HG03469 (cell line): ENCODE measurements around the gene ATN1.

ENCODE experiments used
- ATAC-seq: cut with Tn5 transposase; IDR thresholded peaks from one replicate; pipeline ENCODE4 v1.9.1; 2021; ENCODE audit warnings: mild to moderate bottlenecking, moderate library complexity, moderate number of reproducible peaks; ENCODE audit not compliant: unreplicated experiment

The ATN1 gene

DNA sequence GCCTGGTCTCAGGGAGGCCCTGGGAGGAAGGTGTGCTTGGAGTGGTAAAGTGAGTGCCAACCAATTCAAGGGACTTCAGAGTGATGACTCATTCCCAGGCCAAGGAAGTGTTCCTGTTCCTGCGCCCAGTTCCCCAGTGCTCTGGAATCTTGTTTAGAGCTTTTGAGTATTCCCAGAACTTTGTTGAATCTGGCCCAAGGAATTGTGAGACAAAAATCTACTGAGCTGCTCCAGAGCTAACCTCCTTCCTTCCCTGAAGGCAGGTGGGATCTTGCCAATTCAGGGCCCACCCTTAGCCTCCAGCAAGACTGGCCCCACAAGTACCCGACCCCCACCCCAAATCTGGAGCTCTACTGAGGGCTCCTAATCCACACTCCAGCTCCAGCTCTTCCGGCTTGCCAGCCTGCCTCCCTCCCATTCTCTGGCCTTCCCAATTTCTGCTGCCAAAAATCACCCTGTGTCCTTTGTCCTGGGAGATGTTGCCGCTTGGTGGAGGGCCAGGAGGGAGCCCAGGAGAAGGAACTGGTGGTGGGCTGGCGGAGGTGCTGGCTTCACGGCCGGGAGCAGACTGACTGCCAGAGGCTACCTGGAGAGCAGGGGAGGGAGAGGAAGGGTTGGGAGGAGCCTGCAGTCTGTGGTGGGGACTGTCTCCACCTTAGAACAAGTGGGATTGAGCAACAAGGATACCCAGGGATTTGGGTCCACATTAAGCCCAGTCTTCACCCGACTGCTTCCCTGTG is 2.0 kb upstream of the ATN1 start:
- no peak for ATAC-seq

DNA sequence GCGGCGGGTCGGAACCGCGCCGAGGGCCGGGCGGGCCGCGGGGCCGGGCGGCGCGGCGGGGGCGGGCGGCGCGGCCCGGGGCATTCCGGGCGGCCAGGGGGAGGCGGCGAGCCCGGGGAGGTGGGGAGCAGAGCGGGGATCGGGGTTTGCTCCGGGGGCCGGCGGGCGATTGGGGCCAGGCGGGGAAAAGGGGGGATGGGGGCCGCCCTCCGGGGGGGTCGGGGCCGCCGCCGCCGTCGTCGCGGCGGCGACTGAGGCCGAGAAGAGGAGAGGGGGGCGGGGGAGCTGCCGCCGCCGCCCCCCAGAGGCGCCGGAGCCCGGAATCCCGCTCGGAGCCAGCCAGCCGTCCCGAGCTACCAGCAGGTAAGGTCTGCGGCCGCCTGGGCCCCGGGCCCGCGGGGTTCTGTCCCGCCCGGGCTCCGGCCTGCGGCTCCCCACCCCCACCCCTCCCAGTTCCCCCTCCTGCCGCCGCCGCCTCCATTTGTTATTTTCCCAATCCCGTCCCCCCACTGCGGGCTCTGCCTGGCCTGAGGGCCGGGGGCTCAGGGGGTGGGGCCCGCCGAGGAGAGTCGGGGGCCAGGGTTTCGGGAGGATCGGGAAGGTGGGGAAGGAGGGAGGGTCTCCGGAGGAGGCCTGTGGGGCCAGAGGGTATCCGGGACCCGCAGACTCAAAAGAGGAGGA is 403 bp downstream of the ATN1 start:
- no peak for ATAC-seq

- no peak for ATAC-seq
Observed at GRCh38 chr12:6928703-6929407, 1.1 kb downstream of the ATN1 start.

DNA sequence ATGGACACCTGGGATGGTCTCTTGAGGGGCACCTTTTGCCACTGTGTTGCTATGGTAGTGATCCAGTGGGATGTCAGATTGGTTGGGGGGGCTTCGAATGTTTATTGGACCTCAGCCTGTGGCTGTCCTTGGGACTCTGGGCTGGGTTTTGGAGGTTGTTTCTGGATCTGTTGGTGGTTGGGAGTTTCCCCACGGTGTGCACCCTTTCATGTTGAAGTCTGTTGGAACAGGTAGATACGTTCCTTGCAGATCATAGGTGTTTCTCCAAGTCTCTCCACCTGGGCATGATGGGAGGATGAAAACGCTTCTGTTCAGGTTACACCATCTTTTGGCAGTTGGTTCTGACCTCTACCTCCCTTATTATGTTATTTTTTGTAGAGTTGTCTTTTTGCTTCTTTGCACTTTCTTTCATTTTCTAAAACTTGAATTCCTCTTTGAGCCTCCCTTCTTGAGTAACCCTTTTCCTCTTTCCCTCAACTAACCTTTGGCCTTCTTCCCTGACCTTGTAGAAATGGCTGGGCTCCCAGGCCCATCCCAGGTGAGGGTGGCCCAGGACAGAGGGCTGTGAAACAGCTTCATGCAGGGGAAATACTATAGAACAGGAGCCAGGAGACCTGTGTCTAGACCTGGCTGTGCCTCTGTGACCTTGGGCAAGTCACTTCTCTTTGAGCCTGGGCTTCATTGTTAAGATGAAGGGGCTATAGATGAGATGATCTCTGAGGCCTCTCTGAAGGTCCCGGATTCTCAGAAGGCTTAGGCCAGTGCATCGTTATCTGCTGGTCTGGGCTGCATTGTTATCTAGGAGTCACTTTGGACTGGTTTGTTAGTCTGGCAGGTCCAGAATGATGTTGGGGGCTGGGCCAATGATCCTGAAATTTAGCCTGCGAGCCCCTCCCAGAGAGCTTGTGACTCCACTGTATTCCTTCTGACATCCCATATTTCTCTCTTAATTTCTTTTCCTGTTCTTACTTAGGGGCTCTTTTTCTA is 2.0 kb downstream of the ATN1 start:
- no peak for ATAC-seq

DNA sequence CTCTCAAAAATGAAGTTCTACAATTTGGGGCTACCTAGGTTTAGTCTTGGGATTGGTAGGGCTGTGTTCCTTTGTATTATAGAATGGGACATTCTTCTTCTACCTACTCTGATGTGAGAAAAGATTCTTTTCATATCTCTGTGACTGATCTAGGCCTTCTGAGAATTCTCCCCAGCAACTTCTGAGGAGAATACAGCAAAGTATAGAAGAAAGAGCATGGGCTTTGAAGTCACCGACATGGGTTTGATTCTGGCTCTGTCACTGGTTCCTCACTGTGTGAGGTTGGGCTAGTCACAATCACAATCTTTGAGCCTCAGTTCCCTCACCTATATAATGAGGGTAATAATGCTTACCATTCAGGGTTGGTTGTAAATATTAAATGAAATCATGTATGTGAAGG is 5.0 kb downstream of the ATN1 start:
- ATAC-seq: no peak

GRCh38 chr12:6934110-6934509 is 6.4 kb downstream of the ATN1 start:
- ATAC-seq: no peak

GRCh38 chr12:6935371-6936193 is 7.8 kb downstream of the ATN1 start:
- ATAC-seq: no peak

DNA sequence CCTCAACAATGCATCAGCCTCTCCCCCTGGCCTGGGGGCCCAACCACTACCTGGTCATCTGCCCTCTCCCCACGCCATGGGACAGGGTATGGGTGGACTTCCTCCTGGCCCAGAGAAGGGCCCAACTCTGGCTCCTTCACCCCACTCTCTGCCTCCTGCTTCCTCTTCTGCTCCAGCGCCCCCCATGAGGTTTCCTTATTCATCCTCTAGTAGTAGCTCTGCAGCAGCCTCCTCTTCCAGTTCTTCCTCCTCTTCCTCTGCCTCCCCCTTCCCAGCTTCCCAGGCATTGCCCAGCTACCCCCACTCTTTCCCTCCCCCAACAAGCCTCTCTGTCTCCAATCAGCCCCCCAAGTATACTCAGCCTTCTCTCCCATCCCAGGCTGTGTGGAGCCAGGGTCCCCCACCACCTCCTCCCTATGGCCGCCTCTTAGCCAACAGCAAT is 8.5 kb downstream of the ATN1 start:
- ATAC-seq: no peak

- no peak for ATAC-seq
Observed at GRCh38 chr12:6936636-6937480, 9.1 kb downstream of the ATN1 start.

DNA sequence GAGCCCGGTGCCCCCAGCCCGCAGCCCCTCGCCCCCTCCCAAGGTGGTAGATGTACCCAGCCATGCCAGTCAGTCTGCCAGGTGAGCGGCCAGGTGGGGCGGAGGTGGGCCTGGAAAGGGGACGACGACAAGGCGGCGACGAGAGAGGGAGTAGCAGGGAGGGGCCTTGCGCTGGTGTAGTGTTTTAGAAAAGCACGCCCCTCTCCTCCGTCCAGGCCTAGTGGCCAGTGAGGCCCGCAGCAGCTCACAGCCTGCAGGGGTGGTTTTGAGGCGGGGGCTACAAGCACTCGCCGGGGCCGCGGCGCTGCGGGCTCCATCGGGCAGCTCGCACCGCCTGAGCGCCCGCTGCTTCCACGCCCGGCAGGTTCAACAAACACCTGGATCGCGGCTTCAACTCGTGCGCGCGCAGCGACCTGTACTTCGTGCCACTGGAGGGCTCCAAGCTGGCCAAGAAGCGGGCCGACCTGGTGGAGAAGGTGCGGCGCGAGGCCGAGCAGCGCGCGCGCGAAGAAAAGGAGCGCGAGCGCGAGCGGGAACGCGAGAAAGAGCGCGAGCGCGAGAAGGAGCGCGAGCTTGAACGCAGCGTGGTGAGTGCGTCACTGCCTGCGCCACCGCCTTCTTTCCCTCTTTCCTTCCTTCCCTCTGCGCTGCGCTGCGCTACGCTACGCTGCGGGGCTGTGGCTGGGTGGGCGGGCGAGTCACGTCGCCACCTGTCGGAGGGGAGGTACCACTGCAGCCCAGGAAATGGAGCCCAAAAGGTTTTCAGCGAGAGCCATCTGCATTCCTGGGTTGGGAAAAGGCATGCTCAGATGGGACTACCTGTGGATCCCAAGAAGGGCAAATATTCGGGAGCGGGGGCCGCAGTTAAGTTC is 10.0 kb downstream of the ATN1 start:
- ATAC-seq: peak; percentile 74

GRCh38 chr12:6938353-6939190 is 10.8 kb downstream of the ATN1 start:
- no peak for ATAC-seq

- ATAC-seq: no peak
Observed at GRCh38 chr12:6939191-6939540, 11.4 kb downstream of the ATN1 start.

GRCh38 chr12:6941267-6941666 is 13.5 kb downstream of the ATN1 start:
- no peak for ATAC-seq

GRCh38 chr12:6941782-6942181 is 14.0 kb downstream of the ATN1 start:
- no peak for ATAC-seq

GRCh38 chr12:6942331-6942665 is 14.5 kb downstream of the ATN1 start:
- no peak for ATAC-seq

GRCh38 chr12:6943389-6943721 is 15.6 kb downstream of the ATN1 start:
- peak; percentile 12 for ATAC-seq

GRCh38 chr12:6943722-6944380 is 16.1 kb downstream of the ATN1 start, which contains the start of the genes C12orf57 and RNU7-1:
TSS of gene C12orf57 (plus strand) at chr12:6944022. CDS start at chr12:6944122, 100 bp downstream.
TSS of gene RNU7-1 (plus strand) at chr12:6943816.
- ATAC-seq: peak; percentile 28
